ENCODE data around the gene XXYLT1.

GRCh38 chr3:195095704-195096036 is 175.3 kb downstream of the XXYLT1 start:
- TF ChIP-seq CTCF (IDR thresholded peaks at IDR 0.05; ENCODE audit: insufficient read depth, low read length, poor library complexity, severe bottlenecking) = no peak
- TF ChIP-seq EZH2phosphoT487 (conservative IDR thresholded peaks at IDR 0.05; ENCODE audit: low read length) = no peak

All from SU-DHL-6 (cell line).